Fibroblast of villous mesenchyme (primary cell): ENCODE results near the gene HYDIN. TPM values are rescaled to one million over a fixed set of nuclear protein-coding genes. Genes with fewer than 3 reads are reported as not detected.

ENCODE experiments used
- DNase-seq: peaks from one replicate; pipeline ENCODE4 v3.0.0-alpha.2; 2010; ENCODE audit warnings: low read depth
- H3K4me3 ChIP-seq: 2 replicates; pipeline ENCODE4 v1.5.1; 2011; ENCODE audit warnings: low read depth, mild to moderate bottlenecking, low read length
- total RNA-seq: library from RNA; depleted of rRNA; stranded (reverse); fragments of >200 nt; gene quantifications from 2 replicates; pipeline ENCODE4 v1.2.3, GENCODE V29; 2012
- TF ChIP-seq, protein P1 (sequence below): IDR thresholded peaks from 2 replicates; pipeline ENCODE4 v1.5.1; 2012; ENCODE audit warnings: low read depth, mild to moderate bottlenecking, low read length; ENCODE audit not compliant: insufficient read depth

HYDIN gene
- total RNA-seq, 1 donor: under 0.01 TPM

DNA sequence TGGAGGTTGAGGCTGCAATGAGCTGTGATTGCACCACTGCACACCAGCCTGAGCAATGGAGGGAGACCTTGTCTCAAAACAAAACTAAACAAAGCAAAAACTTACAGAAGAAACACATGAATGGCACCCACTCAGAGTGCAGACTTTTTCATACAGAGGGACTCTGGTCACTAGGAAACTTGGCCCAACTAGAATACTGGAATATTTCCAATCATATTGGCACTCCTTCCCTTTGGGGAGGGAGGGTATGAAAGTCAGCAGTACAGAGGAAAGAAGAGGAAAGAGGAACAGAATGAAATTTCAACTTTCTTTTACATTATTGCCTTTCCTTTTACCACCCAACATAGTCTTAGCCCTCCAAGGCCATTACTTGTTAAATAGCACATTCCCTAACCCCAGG, 30.5 kb upstream of the HYDIN start:
- DNase-seq: no peak
- no peak overlapping the region for H3K4me3 ChIP-seq
- TF ChIP-seq, protein P1, sequence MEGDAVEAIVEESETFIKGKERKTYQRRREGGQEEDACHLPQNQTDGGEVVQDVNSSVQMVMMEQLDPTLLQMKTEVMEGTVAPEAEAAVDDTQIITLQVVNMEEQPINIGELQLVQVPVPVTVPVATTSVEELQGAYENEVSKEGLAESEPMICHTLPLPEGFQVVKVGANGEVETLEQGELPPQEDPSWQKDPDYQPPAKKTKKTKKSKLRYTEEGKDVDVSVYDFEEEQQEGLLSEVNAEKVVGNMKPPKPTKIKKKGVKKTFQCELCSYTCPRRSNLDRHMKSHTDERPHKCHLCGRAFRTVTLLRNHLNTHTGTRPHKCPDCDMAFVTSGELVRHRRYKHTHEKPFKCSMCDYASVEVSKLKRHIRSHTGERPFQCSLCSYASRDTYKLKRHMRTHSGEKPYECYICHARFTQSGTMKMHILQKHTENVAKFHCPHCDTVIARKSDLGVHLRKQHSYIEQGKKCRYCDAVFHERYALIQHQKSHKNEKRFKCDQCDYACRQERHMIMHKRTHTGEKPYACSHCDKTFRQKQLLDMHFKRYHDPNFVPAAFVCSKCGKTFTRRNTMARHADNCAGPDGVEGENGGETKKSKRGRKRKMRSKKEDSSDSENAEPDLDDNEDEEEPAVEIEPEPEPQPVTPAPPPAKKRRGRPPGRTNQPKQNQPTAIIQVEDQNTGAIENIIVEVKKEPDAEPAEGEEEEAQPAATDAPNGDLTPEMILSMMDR: no peak

DNA sequence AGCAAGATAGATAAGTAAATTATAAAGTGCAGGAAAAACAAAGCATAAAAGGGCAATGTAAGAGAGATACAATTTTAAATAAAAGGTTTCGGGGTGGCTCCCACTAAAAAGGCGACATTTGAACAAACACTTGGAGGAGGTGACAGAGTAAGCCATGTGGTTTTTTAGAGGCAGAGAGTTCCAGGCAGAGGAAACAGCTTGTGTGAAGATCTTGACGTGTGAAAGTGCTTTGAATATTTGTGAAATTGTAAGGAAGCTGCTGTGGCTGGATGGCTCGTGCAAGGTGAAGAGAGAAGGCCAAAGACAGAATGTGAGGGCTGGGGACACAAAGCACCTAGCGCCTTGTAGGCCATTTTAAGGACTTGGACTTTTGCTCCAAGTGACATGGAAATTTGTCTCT, 28.6 kb upstream of the HYDIN start:
- TF ChIP-seq, protein P1: no peak
- DNase-seq: no peak
- no peak overlapping the region for H3K4me3 ChIP-seq

DNA sequence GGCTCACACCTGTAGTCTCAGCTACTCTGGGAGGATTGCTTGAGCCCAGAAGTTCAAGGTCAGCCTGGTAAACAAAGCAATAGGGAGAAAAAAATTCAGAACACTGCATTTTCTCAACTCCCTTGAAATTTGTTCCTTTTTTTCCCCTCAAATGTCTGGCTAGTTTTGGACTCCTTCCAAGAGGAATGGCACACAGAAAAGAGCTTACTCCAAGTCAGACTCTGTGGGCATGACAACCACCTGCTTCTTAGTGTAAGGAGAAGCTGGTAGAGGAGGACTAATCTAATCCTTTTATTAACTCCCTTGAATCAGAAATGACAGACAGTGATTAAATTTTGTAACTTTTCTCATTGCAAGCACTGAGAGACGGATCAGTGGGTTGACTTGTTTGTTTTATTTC, 27.9 kb upstream of the HYDIN start:
- H3K4me3 ChIP-seq: no peak overlapping the region
- DNase-seq: no peak
- TF ChIP-seq, protein P1: no peak

DNA sequence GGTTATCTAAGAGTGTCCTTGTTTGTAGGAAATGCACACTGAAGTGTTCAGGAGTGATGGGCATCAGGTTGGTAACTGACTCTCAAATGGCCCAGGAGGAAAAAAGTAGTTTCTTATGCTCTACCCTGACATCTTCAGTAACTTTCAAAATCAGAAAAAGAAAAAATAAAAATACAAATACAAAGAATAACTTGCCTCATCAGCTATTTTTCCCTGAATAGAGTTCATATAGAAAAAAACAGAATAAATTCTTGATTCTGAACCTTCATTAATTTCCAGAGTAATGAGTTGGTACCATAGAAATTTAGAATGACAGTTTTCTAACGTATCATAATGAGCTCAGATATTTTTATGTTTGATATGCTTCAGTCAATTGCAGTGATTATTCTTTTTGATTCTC, 27.2 kb upstream of the HYDIN start:
- TF ChIP-seq, protein P1: no peak
- no peak overlapping the region for H3K4me3 ChIP-seq
- no peak for DNase-seq

DNA sequence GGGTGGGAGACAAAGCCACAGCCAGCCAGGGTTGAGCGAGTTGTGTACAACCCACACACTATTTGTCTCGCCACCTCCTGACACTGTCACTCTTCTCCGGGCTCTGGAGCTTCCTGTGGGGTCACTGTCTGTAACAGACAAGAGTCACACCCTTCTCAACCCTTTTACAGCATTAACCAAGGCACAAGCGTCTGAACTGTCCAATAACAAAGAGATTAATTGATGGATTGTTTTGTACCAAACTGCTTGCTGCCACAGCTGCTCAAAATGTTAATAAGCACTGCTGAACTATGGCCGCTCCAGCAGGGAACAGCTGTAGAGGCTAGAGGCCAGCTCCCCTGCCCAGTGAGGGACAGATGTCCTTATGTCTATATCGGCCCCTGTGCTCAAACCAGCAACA, 25.2 kb upstream of the HYDIN start:
- TF ChIP-seq, protein P1: no peak
- H3K4me3 ChIP-seq: no peak overlapping the region
- DNase-seq: no peak

DNA sequence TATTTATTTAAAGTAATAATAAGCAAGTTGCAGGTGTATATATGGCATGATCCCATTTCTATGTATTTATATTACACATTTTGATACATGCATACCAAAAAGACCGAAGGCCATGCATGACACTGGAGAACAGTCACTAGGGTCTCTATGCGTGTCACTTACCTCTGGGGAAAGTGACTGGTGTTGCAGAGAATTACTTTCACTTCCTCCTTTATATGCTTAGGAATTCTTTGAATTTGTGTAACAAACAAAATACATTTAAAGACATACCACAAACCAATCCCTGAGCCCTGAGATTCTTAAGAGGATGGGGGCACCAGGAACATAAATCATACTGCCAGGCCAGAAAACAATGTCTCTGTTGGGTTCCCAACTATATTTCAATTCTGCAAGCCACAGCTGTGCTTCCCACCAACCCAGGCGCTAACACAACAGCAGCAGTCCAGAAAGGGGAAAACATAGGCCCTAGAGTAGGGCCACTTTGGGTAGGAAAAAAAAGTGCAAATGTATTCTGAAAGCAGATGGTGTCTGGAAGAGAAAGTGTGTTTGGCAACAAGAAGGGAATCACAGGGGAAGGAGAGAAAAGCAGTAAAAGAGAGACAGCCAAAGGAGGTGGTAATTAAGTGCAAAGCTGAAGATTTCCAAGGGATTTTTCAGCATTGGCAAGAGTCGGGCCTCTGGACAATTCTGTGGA, 24.5 kb upstream of the HYDIN start:
- DNase-seq: no peak
- TF ChIP-seq, protein P1: no peak
- H3K4me3 ChIP-seq: no peak overlapping the region
